Large intestine (tissue), 3 donors: ENCODE results near the gene CRACR2A. TPM values are rescaled to one million over a fixed set of nuclear protein-coding genes. Genes with fewer than 3 reads are reported as not detected.

Source experiments
- DNase-seq, 2 donors: peaks; one replicate each; pipeline versions ENCODE4 v3.0.0 to v3.0.0-alpha.2; 2013
- H3K27ac ChIP-seq: one replicate; pipeline ENCODE4 v1.5.1; 2013; ENCODE audit warnings: low read length
- H3K27me3 ChIP-seq: 2 replicates; pipeline ENCODE4 v1.6.1; 2013; ENCODE audit warnings: low read length; ENCODE audit not compliant: control insufficient read depth, insufficient read depth
- H3K36me3 ChIP-seq: 2 replicates; pipeline ENCODE4 v1.6.1; 2013; ENCODE audit warnings: low read length; ENCODE audit not compliant: control insufficient read depth, insufficient read depth
- H3K4me1 ChIP-seq: one replicate; pipeline ENCODE4 v1.6.1; 2013; ENCODE audit warnings: low read length; ENCODE audit not compliant: control insufficient read depth, insufficient read depth
- H3K4me3 ChIP-seq: one replicate; pipeline ENCODE4 v1.5.1; 2013; ENCODE audit warnings: low read length
- H3K9me3 ChIP-seq: one replicate; pipeline ENCODE4 v1.6.1; 2013; ENCODE audit warnings: mild to moderate bottlenecking, low read depth, low read length, moderate library complexity; ENCODE audit not compliant: control insufficient read depth
- WGBS: methylation state at CpG from one replicate; pipeline ENCODE4 v1.1.5; 2013; ENCODE audit warnings: low lambda C conversion rate; ENCODE audit not compliant: insufficient coverage; 5-methylcytosine and 5-hydroxymethylcytosine counted together
- polyA plus RNA-seq: library from polyadenylated mRNA; unstranded; fragments of 120-200 nt; gene quantifications from one replicate; pipeline ENCODE4 v1.2.1, GENCODE V29; 2013

The CRACR2A gene
- polyA plus RNA-seq, 1 donor = 12.5 TPM

DNA sequence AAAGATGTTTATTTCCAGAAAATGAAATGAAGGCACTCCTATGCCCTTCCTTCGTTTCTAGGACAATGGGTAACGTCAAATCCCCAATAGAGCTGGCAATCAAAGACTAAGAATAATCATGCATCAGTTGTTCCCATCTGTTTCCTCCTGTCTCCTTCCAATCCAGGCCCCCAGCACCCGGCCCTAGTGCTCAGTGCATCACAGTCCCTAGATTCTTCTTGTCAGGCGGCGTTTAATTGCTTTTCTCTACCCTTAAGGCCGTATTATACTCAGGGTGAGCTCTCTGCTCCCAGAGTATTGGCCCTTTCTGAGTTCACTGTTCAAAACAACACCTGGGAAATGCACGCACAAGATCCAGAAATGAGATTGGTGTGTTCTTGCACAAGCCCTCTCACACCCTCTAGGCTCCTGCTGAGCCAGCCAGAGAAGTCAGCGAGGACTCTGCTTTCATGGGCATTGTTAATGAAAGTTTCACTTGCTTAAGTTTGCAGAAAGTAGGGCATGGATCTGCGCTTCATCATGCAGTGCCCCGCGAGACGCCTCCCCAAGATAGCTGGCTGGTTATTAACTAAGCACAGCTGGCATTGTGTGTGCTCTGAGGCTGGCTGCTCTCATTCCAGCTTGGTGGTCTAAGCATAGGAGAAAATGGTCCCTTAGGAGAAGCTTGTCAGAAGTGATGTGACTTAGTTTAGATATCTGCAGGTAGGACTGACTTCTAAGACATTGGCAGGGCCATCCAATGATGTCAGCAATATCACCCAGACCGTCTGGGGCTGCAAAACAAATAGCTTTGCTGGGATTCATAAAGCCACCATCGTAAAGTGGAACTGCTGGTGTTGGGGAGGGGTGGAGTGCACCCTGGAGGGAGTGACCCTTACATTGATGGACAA, 28.7 kb downstream of the CRACR2A start:
- no peak for DNase-seq
- no peaks in the 10 kb centered on the region for H3K36me3 ChIP-seq
- no peak overlapping the region for H3K27ac ChIP-seq
- no peaks in the 10 kb centered on the region for H3K9me3 ChIP-seq
- no peak overlapping the region for H3K4me3 ChIP-seq
- H3K27me3 ChIP-seq = peaks cover 18% of the 10 kb centered on the region
- 88% methylated on average over 1 of the region's 14 CpGs for WGBS
- H3K4me1 ChIP-seq = no peaks in the 10 kb centered on the region

DNA sequence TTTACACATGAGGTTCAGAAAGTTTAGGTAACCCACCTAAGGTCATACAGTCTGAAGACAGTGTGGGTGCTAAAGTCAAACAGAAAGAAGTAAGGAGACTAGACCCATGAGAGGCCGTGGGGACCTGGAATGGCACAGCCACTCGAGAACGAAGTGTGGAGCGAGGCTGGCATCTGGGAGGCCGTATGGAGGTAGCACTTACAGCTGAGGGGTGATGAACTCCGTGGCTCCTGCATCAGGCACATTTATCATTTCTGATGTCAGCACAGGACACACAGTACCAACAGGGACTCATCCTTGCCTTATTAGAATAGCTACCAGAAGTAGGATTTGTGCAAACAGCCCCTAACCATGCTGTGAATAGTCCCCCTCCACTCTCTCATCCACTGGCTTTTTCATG, 30.5 kb downstream of the CRACR2A start:
- no peaks in the 10 kb centered on the region for H3K4me1 ChIP-seq
- WGBS = no CpG with 5 or more reads among the region's 6 CpGs
- H3K4me3 ChIP-seq = no peak overlapping the region
- H3K9me3 ChIP-seq = no peaks in the 10 kb centered on the region
- H3K36me3 ChIP-seq = no peaks in the 10 kb centered on the region
- DNase-seq = no peak
- peaks cover 12% of the 10 kb centered on the region for H3K27me3 ChIP-seq
- no peak overlapping the region for H3K27ac ChIP-seq

DNA sequence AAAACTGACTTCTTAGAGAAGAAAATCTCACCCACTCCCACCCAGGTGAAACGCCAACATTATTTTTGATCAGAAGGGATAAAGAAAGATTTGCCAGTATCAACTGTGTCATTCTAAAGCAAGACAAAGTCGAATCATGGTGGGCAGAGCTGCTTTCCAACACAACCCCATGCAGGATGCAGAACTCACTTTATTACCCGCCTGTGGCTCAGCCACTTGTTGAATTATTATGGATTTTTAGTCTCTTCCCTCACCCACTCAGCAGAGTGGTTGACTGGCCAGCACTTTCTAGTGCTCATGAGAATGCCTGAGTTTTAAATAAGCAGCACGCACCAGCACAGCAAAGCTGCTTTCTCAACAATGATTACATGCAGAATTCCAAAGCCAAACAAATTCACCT, 32.1 kb downstream of the CRACR2A start:
- Histone ChIP-seq H3K9me3 (no peaks in the 10 kb centered on the region), H3K4me3 (no peak overlapping the region), H3K27ac (no peak overlapping the region), H3K4me1 (peaks cover 5% of the 10 kb centered on the region), H3K27me3 (peaks cover 15% of the 10 kb centered on the region), H3K36me3 (no peaks in the 10 kb centered on the region)
- DNase-seq = no peak
- 100% methylated on average over 1 of the region's 4 CpGs for WGBS

DNA sequence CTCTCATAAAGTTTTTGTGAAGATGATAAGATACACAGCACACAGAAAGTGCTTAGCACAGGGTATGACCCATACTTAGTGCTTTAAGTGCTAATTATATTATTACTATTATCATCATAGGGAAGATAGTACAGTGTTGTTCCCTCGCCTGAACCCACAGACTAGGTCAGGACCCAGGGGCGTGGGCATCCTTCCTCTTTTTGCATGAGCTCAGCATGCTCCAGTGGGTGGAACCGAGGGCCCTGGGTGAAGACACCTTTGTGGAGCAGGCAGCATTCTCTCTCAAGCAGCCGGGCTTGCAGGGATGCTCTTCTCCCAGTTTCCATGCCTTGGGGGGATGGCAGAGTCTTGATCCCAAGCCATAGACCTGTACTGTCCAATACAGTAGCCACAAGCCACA, 34.8 kb downstream of the CRACR2A start:
- Histone ChIP-seq H3K9me3 (no peaks in the 10 kb centered on the region), H3K36me3 (no peaks in the 10 kb centered on the region), H3K4me1 (peaks cover 5% of the 10 kb centered on the region), H3K27ac (no peak overlapping the region), H3K4me3 (no peak overlapping the region), H3K27me3 (peaks cover 22% of the 10 kb centered on the region)
- peak in 1 of 2 donors; percentile 20 for DNase-seq
- WGBS = no CpG with 5 or more reads among the region's 4 CpGs

DNA sequence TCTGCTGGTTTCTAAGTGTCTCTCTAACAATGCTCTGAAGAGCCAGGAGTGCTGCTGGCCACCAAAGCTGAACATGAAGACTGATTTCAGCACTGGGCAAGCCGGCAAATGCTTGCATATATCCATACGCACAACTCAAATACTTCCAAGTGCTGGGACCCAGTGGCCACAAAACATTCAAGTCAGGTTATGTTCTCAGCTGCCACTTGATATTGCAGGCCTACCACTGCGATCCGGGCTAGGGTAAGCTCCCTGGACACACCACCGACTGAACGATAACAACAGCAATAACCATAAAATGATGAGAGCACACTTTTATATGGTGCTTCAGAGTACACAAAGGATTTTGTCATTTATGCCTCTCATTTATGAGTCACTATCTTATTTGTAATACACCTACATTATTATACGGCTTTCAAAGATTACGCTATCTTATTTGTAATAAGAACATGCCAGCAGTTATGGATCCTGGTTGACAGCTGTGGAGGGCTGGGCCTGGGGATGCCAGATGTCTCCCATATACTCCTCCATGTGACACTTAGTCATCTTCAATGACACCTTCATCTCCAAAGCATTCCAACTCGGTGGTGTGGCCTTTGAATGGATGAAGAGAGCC, 35.5 kb downstream of the CRACR2A start:
- H3K36me3 ChIP-seq = no peaks in the 10 kb centered on the region
- peaks cover 22% of the 10 kb centered on the region for H3K27me3 ChIP-seq
- peak; percentile 56 to 86 for DNase-seq
- no peaks in the 10 kb centered on the region for H3K9me3 ChIP-seq
- WGBS = 20% methylated on average over 1 of the region's 9 CpGs
- H3K4me3 ChIP-seq = no peak overlapping the region
- no peak overlapping the region for H3K27ac ChIP-seq
- peaks cover 5% of the 10 kb centered on the region for H3K4me1 ChIP-seq

DNA sequence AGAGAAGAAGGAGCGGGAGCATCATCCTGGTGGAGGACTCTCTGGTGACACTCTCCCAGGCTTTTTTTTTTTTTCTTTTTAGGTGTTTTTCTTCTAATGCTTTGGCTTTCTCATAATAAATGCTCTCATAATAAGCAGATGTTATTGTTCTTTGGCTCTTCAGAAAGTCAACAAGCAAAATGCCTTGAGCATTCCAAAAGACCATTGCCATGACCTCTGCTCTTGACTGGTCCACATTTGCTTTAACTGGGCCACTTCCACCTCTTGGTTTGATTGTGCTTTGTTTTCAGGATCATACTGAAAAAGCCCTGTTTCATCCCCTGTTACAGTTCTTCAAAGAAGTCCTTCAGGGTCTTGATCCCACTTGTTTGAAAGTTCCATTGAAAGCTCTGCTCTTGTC, 36.9 kb downstream of the CRACR2A start:
- Histone ChIP-seq H3K9me3 (no peaks in the 10 kb centered on the region), H3K4me1 (peaks cover 5% of the 10 kb centered on the region)

DNA sequence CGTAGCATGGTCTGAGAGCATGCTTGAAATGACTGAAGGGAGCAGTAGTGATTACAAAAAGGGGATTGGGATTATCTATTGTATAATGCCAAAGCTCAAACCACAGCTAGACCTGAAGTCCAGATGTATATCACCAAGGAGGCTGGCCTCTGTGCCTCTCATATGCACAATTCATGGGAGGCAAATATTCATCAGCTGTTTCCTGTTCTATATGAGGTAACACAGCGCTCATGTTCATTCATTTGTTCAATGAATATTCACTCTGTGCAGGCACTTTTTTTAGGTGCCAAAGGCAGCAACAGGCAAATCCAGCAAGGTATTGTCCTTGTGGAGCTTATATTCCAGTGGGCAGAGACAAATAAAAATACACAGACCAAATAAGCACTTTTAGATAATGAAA, 39.0 kb downstream of the CRACR2A start:
- Histone ChIP-seq H3K36me3 (no peaks in the 10 kb centered on the region), H3K27me3 (peaks cover 11% of the 10 kb centered on the region), H3K27ac (no peak overlapping the region), H3K9me3 (no peaks in the 10 kb centered on the region), H3K4me3 (no peak overlapping the region), H3K4me1 (peaks cover 5% of the 10 kb centered on the region)
- no peak for DNase-seq
- WGBS = no CpG with 5 or more reads among the region's 2 CpGs

More for the DNA sequence above, 36.9 kb downstream of the CRACR2A start:
- Histone ChIP-seq H3K27ac (no peak overlapping the region), H3K36me3 (no peaks in the 10 kb centered on the region), H3K4me3 (no peak overlapping the region), H3K27me3 (peaks cover 18% of the 10 kb centered on the region)
- no CpG with 5 or more reads among the region's 1 CpG for WGBS
- DNase-seq = no peak

DNA sequence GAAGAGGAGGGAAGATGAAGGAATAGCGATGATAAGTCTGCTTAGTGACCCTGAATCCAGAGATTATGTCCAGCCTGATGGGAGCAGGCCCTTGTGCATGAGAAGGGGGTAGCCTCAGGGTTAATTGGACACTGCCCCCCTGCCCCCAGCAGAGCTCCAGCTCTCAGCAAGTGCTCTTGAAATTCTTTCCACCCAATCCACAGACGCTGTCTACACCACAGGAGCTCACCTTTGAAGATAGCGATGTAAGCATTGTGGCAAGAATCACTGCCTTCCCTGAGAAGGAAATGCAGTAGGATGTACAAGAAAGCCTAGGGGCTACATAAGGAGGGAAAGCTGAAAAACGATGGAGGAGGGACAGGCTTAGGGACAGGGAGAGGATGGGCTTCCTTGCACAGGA, 39.4 kb downstream of the CRACR2A start:
- no peak for DNase-seq
- Histone ChIP-seq H3K9me3 (no peaks in the 10 kb centered on the region), H3K4me1 (peaks cover 5% of the 10 kb centered on the region), H3K27ac (no peak overlapping the region), H3K27me3 (peaks cover 10% of the 10 kb centered on the region), H3K4me3 (no peak overlapping the region), H3K36me3 (no peaks in the 10 kb centered on the region)
- 17% methylated on average over 1 of the region's 4 CpGs for whole genome bisulfite sequencing

DNA sequence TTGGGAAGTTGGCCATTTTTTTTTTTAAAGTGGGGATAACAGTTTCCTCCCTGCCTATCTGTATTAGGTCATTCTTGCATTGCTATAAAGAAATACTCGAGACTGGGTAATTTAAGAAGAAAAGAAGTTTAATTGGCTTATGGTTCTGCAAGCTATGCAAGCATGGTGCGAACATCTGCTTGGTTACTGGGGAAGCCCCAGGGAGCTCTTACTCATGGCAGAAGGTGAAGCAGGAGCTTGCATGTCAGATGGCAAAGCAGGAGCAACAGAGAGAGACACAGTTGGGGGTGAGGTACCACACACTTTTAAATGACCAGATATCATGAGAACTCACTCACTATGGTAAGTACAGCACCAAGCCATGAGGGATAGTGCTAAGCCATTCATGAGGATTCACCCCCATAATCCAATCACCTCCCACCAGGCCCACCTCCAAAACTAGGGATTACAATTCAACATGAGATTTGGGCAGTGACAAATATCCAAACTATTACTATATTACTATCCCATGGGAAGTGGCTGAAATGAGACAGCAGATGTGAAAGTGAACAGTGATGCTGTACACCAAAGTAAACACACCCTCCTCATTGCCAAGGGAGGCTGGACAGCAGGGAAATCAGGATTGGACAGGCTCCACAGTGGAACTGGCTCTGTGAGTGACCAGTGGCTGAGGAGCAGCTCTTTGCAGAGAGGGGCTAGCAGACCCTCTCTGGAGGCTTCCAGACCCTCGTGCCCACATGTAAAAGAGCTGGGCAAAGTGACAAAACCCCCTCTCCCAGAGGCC, 40.5 kb downstream of the CRACR2A start:
- Histone ChIP-seq H3K27ac (no peak overlapping the region), H3K4me1 (peaks cover 5% of the 10 kb centered on the region), H3K9me3 (no peaks in the 10 kb centered on the region), H3K36me3 (no peaks in the 10 kb centered on the region), H3K27me3 (peaks cover 10% of the 10 kb centered on the region), H3K4me3 (no peak overlapping the region)
- no CpG with 5 or more reads among the region's 3 CpGs for WGBS
- no peak for DNase-seq

DNA sequence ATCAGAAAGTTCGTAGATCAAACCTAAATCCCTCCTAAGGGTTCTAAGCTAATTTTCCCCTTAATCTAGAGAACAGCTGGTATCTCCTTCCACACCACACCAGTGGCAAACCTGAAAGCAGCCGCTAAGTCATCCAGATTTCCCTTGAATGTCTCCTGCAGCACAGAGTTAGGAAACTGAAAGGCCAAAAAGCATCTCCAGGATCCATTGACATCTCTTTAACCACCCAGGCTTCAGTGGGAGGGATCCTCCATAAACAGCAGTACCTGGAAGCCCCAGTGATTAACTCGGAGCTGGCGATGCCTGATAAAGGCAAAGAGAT, 47.6 kb downstream of the CRACR2A start:
- Histone ChIP-seq H3K36me3 (no peaks in the 10 kb centered on the region), H3K4me1 (no peaks in the 10 kb centered on the region), H3K9me3 (no peaks in the 10 kb centered on the region), H3K27me3 (no peaks in the 10 kb centered on the region), H3K4me3 (no peak overlapping the region), H3K27ac (no peak overlapping the region)
- no CpG with 5 or more reads among the region's 4 CpGs for WGBS
- DNase-seq = no peak
